Stimulated activated CD8-positive, alpha-beta memory T cell treated with anti-CD3 and anti-CD28 coated beads, Interleukin-7, amount 100 ng/mL, for 24 hours (primary cell): ENCODE data around the gene CORO1A.
"Not testable (repeated sequence)": the region's sequence is repeated elsewhere in the genome, so short reads cannot be mapped to it uniquely, and the experiment has no call there.

ENCODE experiments used
- DNase-seq: peaks from one replicate; pipeline ENCODE4 v3.0.0-alpha.2; 2020; ENCODE audit warnings: low read depth

CORO1A gene

GRCh38 chr16:30170145-30170544 lies 13.3 kb upstream of the CORO1A start:
- DNase-seq: not testable (repeated sequence)

- DNase-seq: no peak
Observed at GRCh38 chr16:30173054-30173453, 10.3 kb upstream of the CORO1A start.

GRCh38 chr16:30176876-30177275 lies 6.5 kb upstream of the CORO1A start:
- DNase-seq: not testable (repeated sequence)

- DNase-seq: no peak
Observed at GRCh38 chr16:30179195-30179594, 4.2 kb upstream of the CORO1A start.

- no peak for DNase-seq
Observed at GRCh38 chr16:30179931-30180330, 3.5 kb upstream of the CORO1A start.

- DNase-seq: no peak
Observed at GRCh38 chr16:30180741-30181140, 2.7 kb upstream of the CORO1A start.

- peak; percentile 36 for DNase-seq
Observed at GRCh38 chr16:30184096-30184890, 891 bp downstream of the CORO1A start.

- DNase-seq: no peak
Observed at GRCh38 chr16:30184891-30185682, 1.7 kb downstream of the CORO1A start.

- peak; percentile 57 for DNase-seq
Observed at GRCh38 chr16:30185683-30186421, 2.5 kb downstream of the CORO1A start.

GRCh38 chr16:30186444-30186781 lies 3.0 kb downstream of the CORO1A start:
- DNase-seq: no peak

- DNase-seq: peak; percentile 84
Observed at GRCh38 chr16:30186782-30187555, 3.6 kb downstream of the CORO1A start.

GRCh38 chr16:30187556-30187865 lies 4.1 kb downstream of the CORO1A start:
- no peak for DNase-seq

GRCh38 chr16:30187971-30188561 lies 4.7 kb downstream of the CORO1A start:
- DNase-seq: no peak

GRCh38 chr16:30191158-30191557 lies 7.8 kb downstream of the CORO1A start:
- DNase-seq: not testable (repeated sequence)

- not testable (repeated sequence) for DNase-seq
Observed at GRCh38 chr16:30193098-30193497, 9.7 kb downstream of the CORO1A start.

- not testable (repeated sequence) for DNase-seq
Observed at GRCh38 chr16:30193615-30194014, 10.2 kb downstream of the CORO1A start, which contains the start of the genes BOLA2B and SLX1A. Gene BOLA2B, minus strand, starts transcription at chr16:30193666. Its CDS starts 71 bp downstream, at chr16:30193595. Gene SLX1A, plus strand, starts transcription at chr16:30193875. Its CDS starts 210 bp downstream, at chr16:30194085.

GRCh38 chr16:30194172-30194925 lies 10.9 kb downstream of the CORO1A start:
- not testable (repeated sequence) for DNase-seq

GRCh38 chr16:30197001-30197400 lies 13.6 kb downstream of the CORO1A start:
- DNase-seq: not testable (repeated sequence)

- DNase-seq: not testable (repeated sequence)
Observed at GRCh38 chr16:30199049-30199448, 15.6 kb downstream of the CORO1A start, which contains the start of gene SULT1A3. Gene SULT1A3, plus strand, starts transcription at chr16:30199255. Its CDS starts 1,474 bp downstream, at chr16:30200729.

- not testable (repeated sequence) for DNase-seq
Observed at GRCh38 chr16:30199608-30200343, 16.4 kb downstream of the CORO1A start.
